Psoas muscle (tissue), 8 donors: ENCODE measurements around the gene DLX3. TPM values are rescaled to one million over a fixed set of nuclear protein-coding genes. Genes with fewer than 3 reads are reported as not detected.

Experiments used
- ATAC-seq, 4 donors: fragments of 200-7000 bp; cut with Tn5 transposase; one replicate each; pipeline ENCODE4 v1.9.1; 2020; ENCODE audit warnings: moderate library complexity in 3 of 4, mild to moderate bottlenecking in 2 of 4
- DNase-seq, 2 donors: peaks; one replicate each; pipeline ENCODE4 v3.0.0-alpha.2; 2020
- H3K27ac ChIP-seq: fragments of 200-600 bp; one replicate; pipeline ENCODE4 v1.8.0; 2022
- H3K27me3 ChIP-seq, 3 donors: fragments of 200-600 bp in 1 of 3; one replicate each; pipeline versions ENCODE4 v1.6.1 to v1.8.0; 2013 to 2022; ENCODE audit warnings: low read length in 2 of 3, mild to moderate bottlenecking in 2 of 3, moderate library complexity in 1 of 3; ENCODE audit not compliant: insufficient read depth in 3 of 3
- H3K36me3 ChIP-seq, 2 donors: fragments of 200-600 bp in 1 of 2; one replicate each; pipeline versions ENCODE4 v1.6.1 to v1.8.0; 2013 to 2022; ENCODE audit warnings: low read depth in 1 of 2, mild to moderate bottlenecking in 1 of 2, moderate library complexity in 1 of 2; ENCODE audit not compliant: insufficient read depth in 1 of 2
- H3K4me1 ChIP-seq: fragments of 200-600 bp; one replicate; pipeline ENCODE4 v1.8.0; 2022
- H3K4me3 ChIP-seq: fragments of 200-600 bp; one replicate; pipeline ENCODE4 v1.8.0; 2022; ENCODE audit warnings: mild to moderate bottlenecking
- H3K9me3 ChIP-seq: fragments of 200-600 bp; one replicate; pipeline ENCODE4 v1.8.0; 2022
- CTCF ChIP-seq: fragments of 200-600 bp; IDR thresholded peaks from one replicate; pipeline ENCODE4 v1.8.0; 2022; ENCODE audit warnings: antibody characterized with exemption
- WGBS, 3 donors: extraction: QIAGEN DNeasy Blood & Tissue Kit; methylation state at CpG; one replicate each; pipeline versions ENCODE4 v1.1.6 to v1.1.7; 2013; 5-methylcytosine and 5-hydroxymethylcytosine counted together
- intact Hi-C, 2 donors: fragments of 100-400 bp; cut with DNase I; formaldehyde crosslinking; loops; one replicate each; pipeline versions ENCODE4 v1.11.0 to v1.14.2; 2022
- polyA plus RNA-seq, 3 donors: library from polyadenylated mRNA; stranded (reverse); fragments of 200-250 nt; gene quantifications; one replicate each; pipeline ENCODE4 v1.2.3, GENCODE V29; 2013
- total RNA-seq, 4 donors: library from RNA; stranded (reverse); fragmentation: NEBNext Ultra II Directional in 2 of 4; extraction: Animal tissue kit (Norgen Biotek cat#: 25700) in 2 of 4; gene quantifications; one replicate each; pipeline versions ENCODE4 v1.2.1 to v1.2.4, GENCODE V29; 2021 to 2023
- donor health status: healthy with polysubstance abuse.
- donor health status: DM: no; HTN: no; CAD: no; lungs with moderate emphysema.
- donor health status: Bipolar disorder and iron deficiency.
- donor health status: healthy.
- donor health status: DM: yes; HTN: yes; CAD: no.
- donor health status: DM: no; HTN: no; CAD: no.
- donor health status: DM: no; HTN: no; CAD: no.
- donor health status: DM: yes; HTN: yes; CAD: no.

The DLX3 gene
- total and polyA plus RNA-seq, 7 donors = 0.03 TPM; not detected in 6

- peaks cover 0 to 49% (median 18%) of the 10 kb centered on the region in 3 donors for H3K27me3 ChIP-seq
- H3K27ac ChIP-seq = no peak overlapping the region
- H3K4me3 ChIP-seq = no peak overlapping the region
- H3K9me3 ChIP-seq = no peaks in the 10 kb centered on the region
- no peak for TF ChIP-seq CTCF
- no peak for ATAC-seq
- no peak for DNase-seq
- no peaks in the 10 kb centered on the region for H3K36me3 ChIP-seq
- no peaks in the 10 kb centered on the region for H3K4me1 ChIP-seq
- intact Hi-C loops = no loop called here
- 40 to 49% (median 45%) methylated on average over 3 of the region's 3 CpGs for WGBS, 3 donors
Observed at GRCh38 chr17:49985310-49985990, 9.6 kb downstream of the DLX3 start.

GRCh38 chr17:49984776-49985175, 10.2 kb downstream of the DLX3 start:
- peaks cover 0 to 44% (median 17%) of the 10 kb centered on the region in 3 donors for H3K27me3 ChIP-seq
- ATAC-seq (no peak), DNase-seq (no peak)
- no peak for TF ChIP-seq CTCF
- H3K27ac ChIP-seq = no peak overlapping the region
- intact Hi-C loops = no loop called here
- WGBS, 3 donors = 48 to 50% (median 50%) methylated on average over 2 of the region's 2 CpGs
- H3K4me3 ChIP-seq = no peak overlapping the region
- H3K9me3 ChIP-seq = no peaks in the 10 kb centered on the region
- H3K4me1 ChIP-seq = no peaks in the 10 kb centered on the region
- no peaks in the 10 kb centered on the region for H3K36me3 ChIP-seq

GRCh38 chr17:49984283-49984682, 10.7 kb downstream of the DLX3 start:
- no peak for TF ChIP-seq CTCF
- DNase-seq = no peak
- 47 to 62% (median 56%) methylated on average over 3 of the region's 3 CpGs for WGBS, 3 donors
- Histone ChIP-seq H3K4me3 (no peak overlapping the region), H3K27ac (no peak overlapping the region), H3K27me3 (peaks cover 0 to 44% (median 16%) of the 10 kb centered on the region in 3 donors), H3K36me3 (no peaks in the 10 kb centered on the region), H3K9me3 (no peaks in the 10 kb centered on the region), H3K4me1 (no peaks in the 10 kb centered on the region)
- no peak for ATAC-seq
- intact Hi-C loops = no loop called here

- DNase-seq (no peak), ATAC-seq (no peak)
- H3K9me3 ChIP-seq = no peaks in the 10 kb centered on the region
- H3K4me1 ChIP-seq = no peaks in the 10 kb centered on the region
- H3K4me3 ChIP-seq = no peak overlapping the region
- TF ChIP-seq CTCF = no peak
- WGBS, 3 donors = 38 to 52% (median 49%) methylated on average over 7 of the region's 7 CpGs
- H3K27me3 ChIP-seq = peaks cover 0 to 44% (median 8%) of the 10 kb centered on the region in 3 donors
- no peaks in the 10 kb centered on the region for H3K36me3 ChIP-seq
- intact Hi-C loops = no loop called here
- no peak overlapping the region for H3K27ac ChIP-seq
Observed at GRCh38 chr17:49980703-49981197, 14.3 kb downstream of the DLX3 start.
